ENCODE measurements around the gene MED13L. TPM values are rescaled to one million over a fixed set of nuclear protein-coding genes. Genes with fewer than 3 reads are reported as not detected.

Gene MED13L
- total RNA-seq, 1 donor = 180 TPM

GRCh38 chr12:116150001-116150400 lies 127.5 kb downstream of the MED13L start:
- no peak overlapping the region for H3K4me3 ChIP-seq (ENCODE audit: low read depth, low read length)
- DNase-seq (ENCODE audit: low read depth) = no peak
- TF ChIP-seq CTCF (IDR thresholded peaks at IDR 0.05; ENCODE audit: insufficient read depth, low read length) = no peak

DNA sequence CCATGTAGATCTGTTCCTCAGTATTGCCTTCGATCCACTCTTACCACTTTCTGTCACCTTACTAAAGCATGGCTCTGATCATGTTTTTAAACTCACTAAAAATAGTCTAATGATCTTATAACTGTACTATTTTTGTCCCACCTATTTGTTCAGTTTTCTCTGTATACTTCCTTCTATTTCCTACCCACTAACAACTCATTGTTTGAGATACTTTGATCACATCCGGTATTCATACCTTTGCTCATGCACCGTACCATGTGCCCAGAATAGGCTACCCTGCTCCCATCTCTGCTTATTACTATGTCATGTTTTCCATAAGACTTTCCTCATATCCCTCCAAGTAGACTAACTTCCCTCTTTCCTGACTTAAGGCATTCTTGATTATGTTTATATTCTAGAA lies 128.6 kb downstream of the MED13L start:
- no peak for DNase-seq (ENCODE audit: low read depth)
- no peak overlapping the region for H3K4me3 ChIP-seq (ENCODE audit: low read depth, low read length)
- no peak for TF ChIP-seq CTCF (IDR thresholded peaks at IDR 0.05; ENCODE audit: insufficient read depth, low read length)

DNA sequence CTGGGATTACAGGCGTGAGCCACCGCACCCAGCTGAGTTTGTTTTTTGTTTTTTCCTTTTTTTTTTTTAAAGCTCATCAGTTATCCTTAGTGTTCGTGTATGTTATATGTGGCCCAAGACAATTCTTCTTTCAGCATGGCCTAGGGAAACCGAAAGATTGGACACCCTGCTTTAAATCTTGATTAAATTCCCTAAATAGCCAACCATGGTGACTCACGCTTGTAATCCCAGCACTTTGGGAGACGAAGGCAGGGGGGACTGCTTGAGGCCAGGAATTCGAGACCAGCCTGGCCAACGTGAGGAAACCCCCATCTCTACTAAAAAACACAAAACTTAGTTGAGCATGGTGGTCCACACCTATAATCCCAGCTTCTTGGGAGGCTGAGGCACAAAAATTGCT lies 131.1 kb downstream of the MED13L start:
- H3K4me3 ChIP-seq (ENCODE audit: low read depth, low read length) = no peak overlapping the region
- DNase-seq (ENCODE audit: low read depth) = no peak
- no peak for TF ChIP-seq CTCF (IDR thresholded peaks at IDR 0.05; ENCODE audit: insufficient read depth, low read length)

GRCh38 chr12:116145451-116145850 lies 132.0 kb downstream of the MED13L start:
- TF ChIP-seq CTCF (IDR thresholded peaks at IDR 0.05; ENCODE audit: insufficient read depth, low read length) = no peak
- no peak overlapping the region for H3K4me3 ChIP-seq (ENCODE audit: low read depth, low read length)
- no peak for DNase-seq (ENCODE audit: low read depth)

DNA sequence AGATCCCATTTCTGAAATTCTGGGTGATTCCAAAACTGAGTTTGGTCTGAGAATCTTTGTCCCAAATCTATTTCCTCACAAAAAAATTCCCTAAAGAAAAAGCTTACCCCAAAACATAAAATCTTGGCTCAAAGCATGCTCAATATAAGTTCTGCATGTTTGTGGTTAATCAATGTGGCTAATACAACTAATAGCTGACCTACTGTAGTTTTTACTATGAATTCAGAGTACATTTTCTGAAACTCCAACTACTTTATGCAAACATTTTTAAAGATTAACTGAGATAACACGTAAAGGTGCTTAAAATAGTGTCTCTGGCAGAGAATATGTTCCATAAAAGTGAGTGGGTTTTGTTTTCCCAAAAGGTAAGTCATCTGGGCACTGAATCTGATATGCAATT lies 133.1 kb downstream of the MED13L start:
- DNase-seq (ENCODE audit: low read depth) = no peak
- no peak overlapping the region for H3K4me3 ChIP-seq (ENCODE audit: low read depth, low read length)
- TF ChIP-seq CTCF (IDR thresholded peaks at IDR 0.05; ENCODE audit: insufficient read depth, low read length) = no peak

DNA sequence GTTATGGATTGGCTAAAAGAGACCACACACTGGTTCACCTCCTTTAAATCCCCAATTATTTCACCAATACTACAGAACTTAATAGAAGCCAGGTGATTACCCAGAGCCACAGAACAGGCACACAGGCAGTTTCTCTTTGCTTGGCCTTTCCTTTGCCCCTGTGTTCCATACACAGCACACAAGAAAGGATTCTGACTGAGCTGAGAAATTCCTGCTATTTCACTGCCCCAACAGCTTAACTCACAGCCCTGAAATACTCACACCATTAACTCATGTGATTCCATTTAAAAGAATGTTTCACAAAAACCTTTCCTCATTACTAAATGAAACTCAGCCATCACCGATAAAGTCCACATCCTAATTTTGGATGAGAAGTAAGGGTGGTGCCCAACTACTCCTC lies 133.6 kb downstream of the MED13L start:
- TF ChIP-seq CTCF (IDR thresholded peaks at IDR 0.05; ENCODE audit: insufficient read depth, low read length) = no peak
- peak; percentile 65 for DNase-seq (ENCODE audit: low read depth)
- no peak overlapping the region for H3K4me3 ChIP-seq (ENCODE audit: low read depth, low read length)

Measured in fibroblast of the aortic adventitia (primary cell).